ENCODE results near the gene RAB40A. TPM values are rescaled to one million over a fixed set of nuclear protein-coding genes. Genes with fewer than 3 reads are reported as not detected.
"Not testable (repeated sequence)": the region's sequence is repeated elsewhere in the genome, so short reads cannot be mapped to it uniquely, and the experiment has no call there.

RAB40A gene
- polyA plus RNA-seq, 4 donors, result 0.25 to 1.2 TPM; not detected in 2

DNA sequence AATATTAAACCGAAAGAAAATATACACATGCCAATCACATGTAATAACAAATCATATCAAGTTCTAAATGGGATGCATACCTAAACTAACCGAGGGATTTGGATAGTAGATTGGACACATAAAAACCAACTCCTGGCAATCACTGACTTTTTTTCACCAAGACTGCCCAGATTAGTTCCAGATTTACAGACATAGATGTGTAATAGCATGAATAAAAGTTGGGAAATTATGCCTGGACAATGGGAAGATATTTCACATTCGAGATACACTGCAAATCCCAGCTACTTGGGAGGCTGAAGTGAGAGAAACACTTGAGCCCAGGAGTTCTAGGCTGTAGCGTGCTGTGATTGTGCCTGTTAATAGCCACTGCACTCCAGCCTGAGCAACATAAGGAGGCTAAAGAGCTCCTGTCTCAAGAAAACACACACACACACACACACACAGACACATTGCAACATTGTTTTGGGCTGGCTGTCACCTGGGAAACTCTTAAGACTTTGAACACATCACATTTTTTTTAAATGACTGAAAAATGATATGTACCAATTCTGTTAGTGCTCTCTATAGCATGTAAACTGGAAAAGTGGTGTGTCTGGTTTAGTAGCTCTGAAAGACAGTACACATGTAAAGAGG lies 5.7 kb downstream of the RAB40A start:
- peak in 1 of 2 donors; percentile 40 for DNase-seq
- Histone ChIP-seq H3K27me3 (ENCODE audit: control insufficient read depth in 3 of 3, insufficient read depth in 3 of 3, low read length in 3 of 3) (no peaks in the 10 kb centered on the region), H3K4me1 (ENCODE audit: control insufficient read depth in 3 of 3, insufficient read depth in 2 of 3, low read depth in 1 of 3, low read length in 2 of 3) (no peaks in the 10 kb centered on the region), H3K9me3 (ENCODE audit: control insufficient read depth in 2 of 2, insufficient read depth in 1 of 2, low read depth in 1 of 2, low read length in 1 of 2) (no peaks in the 10 kb centered on the region), H3K27ac (ENCODE audit: low read depth in 1 of 3, low read length in 2 of 3) (no peak overlapping the region), H3K4me3 (ENCODE audit: low read depth in 1 of 3, low read length in 3 of 3) (no peak overlapping the region), H3K36me3 (ENCODE audit: control insufficient read depth in 3 of 3, insufficient read depth in 2 of 3, low read depth in 1 of 3, low read length in 3 of 3) (no peaks in the 10 kb centered on the region)
- 68 to 82% (median 75%) methylated on average over 4 of the region's 4 CpGs for WGBS, 3 donors
- no peak for FAIRE-seq

GRCh38 chrX:103513067-103513466 lies 6.2 kb downstream of the RAB40A start:
- 59 to 85% (median 78%) methylated on average over 5 of the region's 5 CpGs for WGBS, 3 donors

DNA sequence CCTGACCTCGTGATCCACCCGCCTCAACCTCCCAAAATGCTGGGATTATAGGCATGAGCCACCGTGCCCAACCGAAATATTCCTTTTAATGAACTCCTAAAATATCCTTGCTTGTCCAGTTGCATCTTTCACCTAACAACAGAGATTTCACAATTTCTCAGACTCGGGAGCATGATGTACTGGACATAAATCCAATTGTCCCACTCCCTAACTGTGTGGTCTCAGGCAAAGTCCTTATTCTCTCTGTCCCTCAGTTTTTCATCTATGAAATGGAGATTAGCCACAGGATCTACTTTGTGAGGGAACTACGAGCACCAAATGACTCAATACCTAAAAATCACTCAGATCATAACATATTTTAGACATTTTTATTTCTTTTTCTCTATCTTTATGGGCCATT lies 9.3 kb downstream of the RAB40A start:
- Histone ChIP-seq H3K9me3 (ENCODE audit: control insufficient read depth in 2 of 2, insufficient read depth in 1 of 2, low read depth in 1 of 2, low read length in 1 of 2) (no peaks in the 10 kb centered on the region), H3K36me3 (ENCODE audit: control insufficient read depth in 3 of 3, insufficient read depth in 2 of 3, low read depth in 1 of 3, low read length in 3 of 3) (no peaks in the 10 kb centered on the region), H3K4me3 (ENCODE audit: low read depth in 1 of 3, low read length in 3 of 3) (no peak overlapping the region), H3K4me1 (ENCODE audit: control insufficient read depth in 3 of 3, insufficient read depth in 2 of 3, low read depth in 1 of 3, low read length in 2 of 3) (no peaks in the 10 kb centered on the region), H3K27ac (ENCODE audit: low read depth in 1 of 3, low read length in 2 of 3) (no peak overlapping the region), H3K27me3 (ENCODE audit: control insufficient read depth in 3 of 3, insufficient read depth in 3 of 3, low read length in 3 of 3) (no peaks in the 10 kb centered on the region)
- DNase-seq, result no peak
- FAIRE-seq, result no peak
- 77 to 91% (median 82%) methylated on average over 6 of the region's 6 CpGs for WGBS, 3 donors

More at GRCh38 chrX:103513067-103513466, 6.2 kb downstream of the RAB40A start:
- no peak for DNase-seq
- no peak for FAIRE-seq
- no peak overlapping the region for H3K4me3 ChIP-seq (ENCODE audit: low read depth in 1 of 3, low read length in 3 of 3)
- no peaks in the 10 kb centered on the region for H3K4me1 ChIP-seq (ENCODE audit: control insufficient read depth in 3 of 3, insufficient read depth in 2 of 3, low read depth in 1 of 3, low read length in 2 of 3)
- H3K9me3 ChIP-seq (ENCODE audit: control insufficient read depth in 2 of 2, insufficient read depth in 1 of 2, low read depth in 1 of 2, low read length in 1 of 2), result no peaks in the 10 kb centered on the region
- no peaks in the 10 kb centered on the region for H3K27me3 ChIP-seq (ENCODE audit: control insufficient read depth in 3 of 3, insufficient read depth in 3 of 3, low read length in 3 of 3)
- no peak overlapping the region for H3K27ac ChIP-seq (ENCODE audit: low read depth in 1 of 3, low read length in 2 of 3)
- no peaks in the 10 kb centered on the region for H3K36me3 ChIP-seq (ENCODE audit: control insufficient read depth in 3 of 3, insufficient read depth in 2 of 3, low read depth in 1 of 3, low read length in 3 of 3)

DNA sequence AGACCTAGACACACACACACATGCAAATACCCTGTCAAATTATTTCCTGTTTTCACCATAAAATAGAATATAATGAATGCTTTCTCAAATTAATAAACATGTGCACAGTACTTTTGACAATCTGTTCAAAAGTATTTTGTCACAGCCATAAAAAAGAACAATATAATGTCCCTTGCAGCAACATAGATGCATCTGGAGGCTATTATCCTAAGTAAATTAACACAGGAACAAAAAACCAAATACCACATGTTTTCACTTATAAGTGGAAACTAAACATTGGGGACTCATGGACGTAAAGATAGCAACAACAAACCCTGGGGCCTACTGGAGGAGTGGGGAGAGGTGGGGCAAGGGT lies 15.5 kb downstream of the RAB40A start:
- H3K27ac ChIP-seq (ENCODE audit: low read depth in 1 of 3, low read length in 2 of 3), result no peak overlapping the region
- H3K4me3 ChIP-seq (ENCODE audit: low read depth in 1 of 3, low read length in 3 of 3), result no peak overlapping the region
- H3K9me3 ChIP-seq (ENCODE audit: control insufficient read depth in 2 of 2, insufficient read depth in 1 of 2, low read depth in 1 of 2, low read length in 1 of 2), result no peaks in the 10 kb centered on the region
- no peaks in the 10 kb centered on the region for H3K36me3 ChIP-seq (ENCODE audit: control insufficient read depth in 3 of 3, insufficient read depth in 2 of 3, low read depth in 1 of 3, low read length in 3 of 3)
- no peaks in the 10 kb centered on the region for H3K4me1 ChIP-seq (ENCODE audit: control insufficient read depth in 3 of 3, insufficient read depth in 2 of 3, low read depth in 1 of 3, low read length in 2 of 3)
- WGBS, 3 donors, result 61 to 69% (median 64%) methylated on average over 1 of the region's 1 CpG
- DNase-seq (no peak), FAIRE-seq (no peak)
- no peaks in the 10 kb centered on the region for H3K27me3 ChIP-seq (ENCODE audit: control insufficient read depth in 3 of 3, insufficient read depth in 3 of 3, low read length in 3 of 3)

DNA sequence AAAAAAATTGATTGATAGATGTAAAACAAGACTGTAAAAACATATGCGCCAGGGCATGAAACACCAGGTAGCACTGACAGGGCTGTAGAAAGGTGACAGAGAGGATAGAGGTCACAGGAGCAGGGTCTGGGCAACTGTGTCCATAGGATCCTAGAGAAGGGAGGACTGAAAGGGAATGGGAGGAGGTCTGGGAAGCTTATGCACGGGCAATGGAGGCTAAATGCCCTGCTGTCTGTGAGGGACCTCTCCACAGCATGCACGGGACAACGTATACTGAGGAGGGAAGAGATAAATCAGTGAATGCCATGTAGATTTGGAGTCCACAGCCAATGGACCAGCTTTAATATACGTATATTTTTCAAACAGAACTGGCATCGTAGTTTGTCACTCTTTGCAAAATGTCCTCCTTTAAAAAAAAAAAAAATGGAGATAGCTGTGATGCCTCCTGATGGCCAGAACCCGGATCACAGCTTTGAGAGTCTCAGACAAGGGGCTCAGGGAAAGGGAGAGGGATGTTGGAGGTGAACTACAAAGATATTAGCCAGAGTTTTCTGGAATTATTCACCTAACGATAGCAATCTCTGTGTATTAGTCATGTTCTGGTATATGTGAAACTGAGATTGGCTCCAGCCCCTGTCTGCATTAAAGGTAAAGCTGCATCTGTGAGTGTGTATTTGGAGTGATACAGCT lies 16.0 kb downstream of the RAB40A start:
- Histone ChIP-seq H3K27ac (ENCODE audit: low read depth in 1 of 3, low read length in 2 of 3) (no peak overlapping the region), H3K36me3 (ENCODE audit: control insufficient read depth in 3 of 3, insufficient read depth in 2 of 3, low read depth in 1 of 3, low read length in 3 of 3) (no peaks in the 10 kb centered on the region), H3K27me3 (ENCODE audit: control insufficient read depth in 3 of 3, insufficient read depth in 3 of 3, low read length in 3 of 3) (no peaks in the 10 kb centered on the region), H3K4me1 (ENCODE audit: control insufficient read depth in 3 of 3, insufficient read depth in 2 of 3, low read depth in 1 of 3, low read length in 2 of 3) (no peaks in the 10 kb centered on the region), H3K4me3 (ENCODE audit: low read depth in 1 of 3, low read length in 3 of 3) (no peak overlapping the region), H3K9me3 (ENCODE audit: control insufficient read depth in 2 of 2, insufficient read depth in 1 of 2, low read depth in 1 of 2, low read length in 1 of 2) (no peaks in the 10 kb centered on the region)
- FAIRE-seq (no peak), DNase-seq (no peak)
- 54 to 69% (median 61%) methylated on average over 8 of the region's 8 CpGs for WGBS, 3 donors

DNA sequence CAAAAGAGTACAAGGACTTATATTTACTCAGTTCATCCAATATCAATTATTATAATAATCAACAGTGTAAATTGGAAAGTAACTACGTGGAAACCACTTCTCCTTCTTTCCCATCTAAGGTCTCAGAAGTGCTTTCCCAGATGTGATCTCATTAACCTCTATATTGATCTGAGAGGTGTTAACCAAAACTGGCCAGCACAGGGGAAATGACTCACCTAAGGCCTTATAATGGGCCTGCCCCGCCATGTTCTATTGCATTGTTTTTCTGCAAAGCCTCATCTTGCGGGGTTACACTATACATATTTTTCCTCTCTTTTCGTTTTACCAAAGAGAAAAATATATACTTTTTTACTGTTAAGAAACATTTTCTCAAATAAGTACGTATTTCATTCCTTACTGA lies 20.5 kb downstream of the RAB40A start:
- H3K4me3 ChIP-seq (ENCODE audit: low read depth in 1 of 3, low read length in 3 of 3), result no peak overlapping the region
- H3K27ac ChIP-seq (ENCODE audit: low read depth in 1 of 3, low read length in 2 of 3), result no peak overlapping the region
- 74 to 88% (median 86%) methylated on average over 5 of the region's 5 CpGs for WGBS, 3 donors
- no peaks in the 10 kb centered on the region for H3K36me3 ChIP-seq (ENCODE audit: control insufficient read depth in 3 of 3, insufficient read depth in 2 of 3, low read depth in 1 of 3, low read length in 3 of 3)
- no peaks in the 10 kb centered on the region for H3K27me3 ChIP-seq (ENCODE audit: control insufficient read depth in 3 of 3, insufficient read depth in 3 of 3, low read length in 3 of 3)
- H3K9me3 ChIP-seq (ENCODE audit: control insufficient read depth in 2 of 2, insufficient read depth in 1 of 2, low read depth in 1 of 2, low read length in 1 of 2), result no peaks in the 10 kb centered on the region
- FAIRE-seq (no peak), DNase-seq (no peak)
- no peaks in the 10 kb centered on the region for H3K4me1 ChIP-seq (ENCODE audit: control insufficient read depth in 3 of 3, insufficient read depth in 2 of 3, low read depth in 1 of 3, low read length in 2 of 3)

GRCh38 chrX:103495786-103496185 lies 23.5 kb downstream of the RAB40A start:
- FAIRE-seq (no peak), DNase-seq (no peak)
- H3K4me1 ChIP-seq (ENCODE audit: control insufficient read depth in 3 of 3, insufficient read depth in 2 of 3, low read depth in 1 of 3, low read length in 2 of 3), result no peaks in the 10 kb centered on the region
- H3K36me3 ChIP-seq (ENCODE audit: control insufficient read depth in 3 of 3, insufficient read depth in 2 of 3, low read depth in 1 of 3, low read length in 3 of 3), result no peaks in the 10 kb centered on the region
- H3K27ac ChIP-seq (ENCODE audit: low read depth in 1 of 3, low read length in 2 of 3), result no peak overlapping the region
- no peak overlapping the region for H3K4me3 ChIP-seq (ENCODE audit: low read depth in 1 of 3, low read length in 3 of 3)
- WGBS, 3 donors, result 75 to 85% (median 84%) methylated on average over 1 of the region's 1 CpG
- H3K27me3 ChIP-seq (ENCODE audit: control insufficient read depth in 3 of 3, insufficient read depth in 3 of 3, low read length in 3 of 3), result no peaks in the 10 kb centered on the region
- no peaks in the 10 kb centered on the region for H3K9me3 ChIP-seq (ENCODE audit: control insufficient read depth in 2 of 2, insufficient read depth in 1 of 2, low read depth in 1 of 2, low read length in 1 of 2)

- not testable (repeated sequence) for FAIRE-seq; H3K36me3 ChIP-seq (ENCODE audit: control insufficient read depth in 3 of 3, insufficient read depth in 2 of 3, low read depth in 1 of 3, low read length in 3 of 3); H3K4me3 ChIP-seq (ENCODE audit: low read depth in 1 of 3, low read length in 3 of 3); H3K27ac ChIP-seq (ENCODE audit: low read depth in 1 of 3, low read length in 2 of 3); DNase-seq; H3K4me1 ChIP-seq (ENCODE audit: control insufficient read depth in 3 of 3, insufficient read depth in 2 of 3, low read depth in 1 of 3, low read length in 2 of 3); H3K27me3 ChIP-seq (ENCODE audit: control insufficient read depth in 3 of 3, insufficient read depth in 3 of 3, low read length in 3 of 3); H3K9me3 ChIP-seq (ENCODE audit: control insufficient read depth in 2 of 2, insufficient read depth in 1 of 2, low read depth in 1 of 2, low read length in 1 of 2)
- WGBS, 3 donors, result 86 to 94% (median 92%) methylated on average over 3 of the region's 3 CpGs
These were observed 25.7 kb downstream of the RAB40A start for GRCh38 chrX:103493578-103493977.

GRCh38 chrX:103489733-103490132 lies 29.6 kb downstream of the RAB40A start:
- H3K4me1 ChIP-seq (ENCODE audit: control insufficient read depth in 3 of 3, insufficient read depth in 2 of 3, low read depth in 1 of 3, low read length in 2 of 3); H3K4me3 ChIP-seq (ENCODE audit: low read depth in 1 of 3, low read length in 3 of 3); H3K9me3 ChIP-seq (ENCODE audit: control insufficient read depth in 2 of 2, insufficient read depth in 1 of 2, low read depth in 1 of 2, low read length in 1 of 2); H3K36me3 ChIP-seq (ENCODE audit: control insufficient read depth in 3 of 3, insufficient read depth in 2 of 3, low read depth in 1 of 3, low read length in 3 of 3); H3K27me3 ChIP-seq (ENCODE audit: control insufficient read depth in 3 of 3, insufficient read depth in 3 of 3, low read length in 3 of 3); FAIRE-seq; H3K27ac ChIP-seq (ENCODE audit: low read depth in 1 of 3, low read length in 2 of 3): not testable (repeated sequence)
- 0 to 4% (median 2%) methylated on average over 2 of the region's 4 CpGs for WGBS, 3 donors
- peak; percentile 19 to 57 for DNase-seq

Data from small intestine (tissue), 7 donors.